Kidney (tissue), 14 donors: ENCODE measurements around the gene ASCL5. TPM values are rescaled to one million over a fixed set of nuclear protein-coding genes. Genes with fewer than 3 reads are reported as not detected.

Experiments
- DNase-seq, 5 donors: peaks; one replicate each; pipeline ENCODE4 v3.0.0-alpha.2; 2013 to 2020
- FAIRE-seq: peaks from 2 replicates; lab custom pipeline; 2012; peaks lifted over from hg19 to GRCh38; lab: Jason Lieb, UNC
- H3K27ac ChIP-seq, 2 donors: one replicate each; pipeline ENCODE4 v1.7.0; 2013; ENCODE audit warnings: low read depth in 2 of 2, low read length in 2 of 2, inconsistent platforms in 1 of 2
- H3K27me3 ChIP-seq: one replicate; pipeline ENCODE4 v1.7.1; 2013; ENCODE audit warnings: low read length, inconsistent platforms; ENCODE audit not compliant: control insufficient read depth, insufficient read depth
- H3K36me3 ChIP-seq, 3 donors: one replicate each; pipeline versions ENCODE4 v1.7.0 to v1.7.1; 2013; ENCODE audit warnings: low read length in 3 of 3, control low read depth in 1 of 3, inconsistent platforms in 1 of 3; ENCODE audit not compliant: insufficient read depth in 3 of 3, control insufficient read depth in 2 of 3
- H3K4me1 ChIP-seq, 3 donors: one replicate each; pipeline versions ENCODE4 v1.7.0 to v1.7.1; 2013; ENCODE audit warnings: low read length in 3 of 3, inconsistent platforms in 1 of 3, low read depth in 1 of 3; ENCODE audit not compliant: control insufficient read depth in 2 of 3, insufficient read depth in 2 of 3
- H3K4me3 ChIP-seq, 3 donors: one replicate each; pipeline versions ENCODE4 v1.7.0 to v1.8.1; 2013; ENCODE audit warnings: low read length in 3 of 3, control low read depth in 1 of 3, inconsistent platforms in 1 of 3
- H3K9ac ChIP-seq, 3 donors: one replicate each; pipeline versions ENCODE4 v1.7.0 to v1.7.1; 2013; ENCODE audit warnings: low read length in 3 of 3, control low read depth in 1 of 3, inconsistent platforms in 1 of 3
- H3K9me3 ChIP-seq, 3 donors: one replicate each; pipeline versions ENCODE4 v1.7.0 to v1.7.1; 2013; ENCODE audit warnings: low read length in 3 of 3, control low read depth in 1 of 3, inconsistent platforms in 1 of 3; ENCODE audit not compliant: control insufficient read depth in 2 of 3, insufficient read depth in 1 of 3
- CTCF ChIP-seq: IDR thresholded peaks from 3 replicates; pipeline ENCODE4 v1.5.1; 2012; ENCODE audit warnings: mild to moderate bottlenecking, moderate library complexity, borderline replicate concordance; ENCODE audit not compliant: insufficient read depth; ENCODE audit errors: extremely low read depth
- intact Hi-C: fragments of 100-400 bp; cut with DNase I; formaldehyde crosslinking; loops from one replicate; pipeline ENCODE4 v1.11.1; 2022
- polyA plus RNA-seq: library from polyadenylated mRNA; stranded (reverse); fragments of 350-450 nt; fragmentation: Illumina TruSeq; extraction: RNeasy Lipid Tissue Mini Kit (QIAGEN cat#74804); gene quantifications from one replicate; pipeline ENCODE4 v1.2.3, GENCODE V29; 2014; ENCODE audit warnings: low read depth, low replicate concordance; ENCODE audit not compliant: insufficient read depth
- total RNA-seq: library from RNA; stranded (reverse); fragmentation: NEBNext Ultra II Directional; extraction: Animal tissue kit (Norgen Biotek cat#: 25700); gene quantifications from one replicate; pipeline ENCODE4 v1.2.1, GENCODE V29; 2021
- donor health status: control.
- donor health status: control.
- donor health status: control.
- donor health status: control.
- donor health status: control.
- donor health status: DM: yes; HTN: yes; CAD: no.
- donor health status: Normal renal cell carcinoma (clear cell type).

ASCL5 gene
- total and polyA plus RNA-seq, 2 donors from 2014 or later, result not detected

GRCh38 chr1:201100169-201100930 lies 26.6 kb downstream of the ASCL5 start:
- Histone ChIP-seq H3K4me1 (no peaks in the 10 kb centered on the region), H3K9me3 (no peaks in the 10 kb centered on the region), H3K4me3 (no peak overlapping the region), H3K9ac (no peak overlapping the region), H3K27me3 (no peaks in the 10 kb centered on the region), H3K27ac (no peak overlapping the region), H3K36me3 (no peaks in the 10 kb centered on the region)
- no peak for TF ChIP-seq CTCF
- intact Hi-C loops, result no loop called here
- no peak for FAIRE-seq
- DNase-seq, result no peak

- TF ChIP-seq CTCF, result no peak
- H3K9ac ChIP-seq, result no peak overlapping the region
- H3K27ac ChIP-seq, result no peak overlapping the region
- DNase-seq (peak in 3 of 5 donors; percentile 51 to 68 (median 67)), FAIRE-seq (no peak)
- no peak overlapping the region for H3K4me3 ChIP-seq
- no peaks in the 10 kb centered on the region for H3K27me3 ChIP-seq
- no peaks in the 10 kb centered on the region for H3K4me1 ChIP-seq
- H3K9me3 ChIP-seq, result no peaks in the 10 kb centered on the region
- no peaks in the 10 kb centered on the region for H3K36me3 ChIP-seq
- intact Hi-C loops, result no loop called here
Observed at GRCh38 chr1:201098992-201099677, 27.8 kb downstream of the ASCL5 start.

GRCh38 chr1:201096977-201097856 lies 29.8 kb downstream of the ASCL5 start:
- FAIRE-seq (no peak), DNase-seq (peak in 1 of 5 donors; percentile 20)
- H3K4me1 ChIP-seq, result no peaks in the 10 kb centered on the region
- intact Hi-C loops, result no loop called here
- no peaks in the 10 kb centered on the region for H3K27me3 ChIP-seq
- no peaks in the 10 kb centered on the region for H3K36me3 ChIP-seq
- no peak overlapping the region for H3K9ac ChIP-seq
- H3K9me3 ChIP-seq, result no peaks in the 10 kb centered on the region
- H3K4me3 ChIP-seq, result no peak overlapping the region
- H3K27ac ChIP-seq, result no peak overlapping the region
- TF ChIP-seq CTCF, result no peak
